ENCODE data around the gene CCDC15. TPM values are rescaled to one million over a fixed set of nuclear protein-coding genes. Genes with fewer than 3 reads are reported as not detected.

The CCDC15 gene
- total and polyA plus RNA-seq, 2 of the 4 experiments (the other 2 are of a cell fraction) = 1.1 to 2.0 TPM

DNA sequence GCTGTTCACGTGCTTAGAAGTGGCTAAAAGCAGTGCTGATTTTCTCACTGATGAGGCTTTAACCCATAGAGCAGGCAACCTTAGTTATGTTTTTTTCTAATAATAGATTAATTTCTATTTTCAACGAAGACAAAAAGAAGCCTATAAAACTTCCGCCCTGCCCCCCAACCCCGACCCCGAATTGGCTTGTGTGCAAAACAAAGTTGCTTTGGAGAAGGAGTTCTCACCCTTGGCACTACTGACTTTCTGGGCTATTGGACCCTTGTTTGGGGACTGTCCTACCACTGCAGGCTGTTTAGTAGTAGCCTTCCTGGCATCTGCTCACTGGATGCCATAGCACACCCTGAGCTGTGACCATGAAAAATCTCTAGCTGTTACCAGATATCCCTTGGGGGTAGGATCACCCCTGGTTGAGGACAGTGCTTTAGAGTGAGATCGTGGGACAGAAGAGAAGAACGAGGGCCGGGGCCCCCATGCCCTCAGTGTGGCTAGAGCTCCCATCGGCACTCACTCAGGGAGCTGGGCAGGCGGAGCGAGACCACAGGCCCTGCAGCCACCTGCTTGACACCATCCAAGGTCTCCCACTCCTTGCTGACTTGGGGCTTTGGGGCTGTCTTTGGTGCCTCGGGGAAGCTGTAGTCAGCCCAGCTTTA lies 126.0 kb downstream of the CCDC15 start:
- no peak for TF ChIP-seq MAZ (IDR thresholded peaks at IDR 0.05; ENCODE audit: borderline replicate concordance, low read depth, low read length)
- TF ChIP-seq, protein P1, sequence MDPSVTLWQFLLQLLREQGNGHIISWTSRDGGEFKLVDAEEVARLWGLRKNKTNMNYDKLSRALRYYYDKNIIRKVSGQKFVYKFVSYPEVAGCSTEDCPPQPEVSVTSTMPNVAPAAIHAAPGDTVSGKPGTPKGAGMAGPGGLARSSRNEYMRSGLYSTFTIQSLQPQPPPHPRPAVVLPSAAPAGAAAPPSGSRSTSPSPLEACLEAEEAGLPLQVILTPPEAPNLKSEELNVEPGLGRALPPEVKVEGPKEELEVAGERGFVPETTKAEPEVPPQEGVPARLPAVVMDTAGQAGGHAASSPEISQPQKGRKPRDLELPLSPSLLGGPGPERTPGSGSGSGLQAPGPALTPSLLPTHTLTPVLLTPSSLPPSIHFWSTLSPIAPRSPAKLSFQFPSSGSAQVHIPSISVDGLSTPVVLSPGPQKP (IDR thresholded peaks at IDR 0.05; ENCODE audit: borderline replicate concordance, low read depth, low read length) = no peak
- TF ChIP-seq FOS (IDR thresholded peaks at IDR 0.05; ENCODE audit: low read depth, low read length) = no peak
- no peak for TF ChIP-seq BHLHE40 (IDR thresholded peaks at IDR 0.05; ENCODE audit: low read depth, low read length)
- no peak for TF ChIP-seq CHD1 (IDR thresholded peaks at IDR 0.05; ENCODE audit: low read depth, low read length)
- TF ChIP-seq CEBPB (IDR thresholded peaks at IDR 0.05; ENCODE audit: low read depth, low read length) = no peak
- TF ChIP-seq SMC3 (IDR thresholded peaks at IDR 0.05; ENCODE audit: low read depth, low read length) = no peak
- TF ChIP-seq CTCF (conservative IDR thresholded peaks at IDR 0.05; ENCODE audit: low read depth, low read length) = no peak
- no peak for TF ChIP-seq NFE2L2 (IDR thresholded peaks at IDR 0.05; ENCODE audit: low read depth, low read length)
- TF ChIP-seq USF2 (IDR thresholded peaks at IDR 0.05; ENCODE audit: low read depth, low read length) = no peak
- no peak for TF ChIP-seq RAD21 (IDR thresholded peaks at IDR 0.05; ENCODE audit: low read length)
- TF ChIP-seq RCOR1 (IDR thresholded peaks at IDR 0.05; ENCODE audit: insufficient replicate concordance, low read length) = no peak
- TF ChIP-seq POLR2A (IDR thresholded peaks at IDR 0.05; ENCODE audit: low read depth, low read length) = no peak
- TF ChIP-seq RFX5 (IDR thresholded peaks at IDR 0.05; ENCODE audit: low read depth, low read length) = no peak
- no peak for TF ChIP-seq MAFK (IDR thresholded peaks at IDR 0.05; ENCODE audit: low read depth, low read length)
- no peak for TF ChIP-seq MXI1 (IDR thresholded peaks at IDR 0.05; ENCODE audit: borderline replicate concordance, low read depth, low read length)
- no TSS peak for BruUV-seq (replicated peaks)

More for the DNA sequence above, 126.0 kb downstream of the CCDC15 start:
- no peak overlapping the region for H2AFZ ChIP-seq (replicated peaks; ENCODE audit: low read length, poor library complexity)
- H2BK120ac ChIP-seq (ENCODE audit: low read depth, low read length) = no peak overlapping the region
- H3K4me1 ChIP-seq (ENCODE audit: control insufficient read depth, insufficient read depth, low read length) = peaks cover 11% of the 10 kb centered on the region
- ChIA-PET CTCF (no interaction called here), POLR2A (ENCODE audit: unreplicated experiment) (no interaction called here)
- no peak overlapping the region for H4K5ac ChIP-seq (ENCODE audit: low read depth, low read length)
- H3K56ac ChIP-seq (ENCODE audit: extremely low read depth, insufficient read depth, low read length) = no peak overlapping the region
- H3K14ac ChIP-seq (replicated peaks; ENCODE audit: low read depth, low read length) = no peak overlapping the region
- DNase-seq = no peak
- H4K20me1 ChIP-seq (ENCODE audit: insufficient read depth, low read length) = no peaks in the 10 kb centered on the region
- no peak overlapping the region for H3K4ac ChIP-seq (ENCODE audit: low read depth, low read length)
- intact Hi-C loops (cut with micrococcal nuclease) = no loop called here
- ATAC-seq (ENCODE audit: low read depth) = no peak
- H3K9me1 ChIP-seq (ENCODE audit: insufficient read depth, low read length) = peaks cover 19% of the 10 kb centered on the region
- H3K9ac ChIP-seq (ENCODE audit: low read depth, low read length) = no peak overlapping the region
- dilution Hi-C loops (cut with HindIII; ENCODE audit: low sequenced_read_pairs, unreplicated experiment) = no loop called here
- no peak overlapping the region for H2AK9ac ChIP-seq (replicated peaks; ENCODE audit: low read depth, low read length, poor library complexity)
- H2BK5ac ChIP-seq (ENCODE audit: low read depth, low read length, poor library complexity, severe bottlenecking) = no peak overlapping the region
- no peak overlapping the region for H3K4me2 ChIP-seq (ENCODE audit: low read depth, low read length)
- H2BK20ac ChIP-seq (ENCODE audit: low read depth, low read length) = no peak overlapping the region
- no peak overlapping the region for H4K8ac ChIP-seq (ENCODE audit: low read depth in 2 of 2, low read length in 2 of 2)
- no peak overlapping the region for H4K91ac ChIP-seq (ENCODE audit: insufficient read depth, low read depth, low read length)
- no peaks in the 10 kb centered on the region for H3K27me3 ChIP-seq (ENCODE audit: control insufficient read depth, insufficient read depth, low read length)
- in situ Hi-C loops (cut with MboI; ENCODE audit: low sequenced_read_pairs) = no loop called here
- no peak overlapping the region for H2AK5ac ChIP-seq (ENCODE audit: low read depth, low read length)
- H3K18ac ChIP-seq (ENCODE audit: low read depth, low read length) = no peak overlapping the region
- H3K4me3 ChIP-seq (ENCODE audit: insufficient read depth, low read depth, low read length) = no peak overlapping the region
- no peaks in the 10 kb centered on the region for H3K79me1 ChIP-seq (ENCODE audit: low read depth in 1 of 2, low read length in 2 of 2)
- WGBS, 2 experiments (ENCODE audit: extremely low coverage in 2 of 2, insufficient read length in 1 of 2) = 100% methylated on average over 3 of the region's 12 CpGs; no CpG with 5 or more reads in 1 of the 2 experiments
- H3K27ac ChIP-seq (ENCODE audit: insufficient read depth, low read length) = no peak overlapping the region
- no peaks in the 10 kb centered on the region for H3K9me3 ChIP-seq (ENCODE audit: control insufficient read depth, insufficient read depth, low read length)
- no peak overlapping the region for H3K23ac ChIP-seq (ENCODE audit: low read depth, low read length)
- no peaks in the 10 kb centered on the region for H3K36me3 ChIP-seq (ENCODE audit: control insufficient read depth, insufficient read depth, low read length)
- no peak overlapping the region for H2BK15ac ChIP-seq (ENCODE audit: low read depth, low read length)

Measured in IMR-90 (cell line).